A673 (cell line): ENCODE measurements around the gene ANKRD37. TPM values are rescaled to one million over a fixed set of nuclear protein-coding genes. Genes with fewer than 3 reads are reported as not detected.

Source experiments
- BruUV-seq: library from RNA; stranded (reverse); fragments of 400-500 nt; replicated peaks from 2 replicates; lab custom pipeline; 2021; lab: Mats Ljungman, UMichigan
- CTCF ChIA-PET: fragments of 300-600 bp; sonication (Branson Sonifier 250); formaldehyde crosslinking; loops from one replicate; lab custom pipeline; 2022; ENCODE audit warnings: antibody characterized with exemption; lab: Charles Lee
- POLR2A ChIA-PET: fragments of 300-600 bp; sonication (Branson Sonifier 250); formaldehyde crosslinking; loops from one replicate; lab custom pipeline; 2022; ENCODE audit warnings: antibody characterized with exemption; ENCODE audit not compliant: low non-redundant PET; lab: Charles Lee
- DNase-seq: peaks from one replicate; pipeline ENCODE4 v3.0.0-alpha.2; 2015; ENCODE audit warnings: low spot score
- H3K27ac ChIP-seq: fragments of 200-600 bp; sonication (generic); 2 replicates; pipeline ENCODE4 v1.5.1; 2016; ENCODE audit warnings: mixed run types, low read depth, mild to moderate bottlenecking, mixed read lengths, antibody characterized with exemption, low read length; ENCODE audit not compliant: poor library complexity, severe bottlenecking
- H3K27me3 ChIP-seq: fragments of 200-600 bp; sonication (generic); replicated peaks from 2 replicates; pipeline ENCODE4 v1.6.1; 2017; ENCODE audit warnings: mixed run types, low read depth, mild to moderate bottlenecking, mixed read lengths, antibody characterized with exemption, low read length; ENCODE audit not compliant: insufficient read depth, poor library complexity
- H3K36me3 ChIP-seq: fragments of 200-600 bp; sonication (generic); 2 replicates; pipeline ENCODE4 v1.6.1; 2016; ENCODE audit warnings: mixed run types, mild to moderate bottlenecking, mixed read lengths, antibody characterized with exemption, low read length; ENCODE audit not compliant: insufficient read depth, poor library complexity, severe bottlenecking
- H3K4me1 ChIP-seq: fragments of 200-600 bp; sonication (generic); 2 replicates; pipeline ENCODE4 v1.6.1; 2017; ENCODE audit warnings: mixed run types, mild to moderate bottlenecking, mixed read lengths, antibody characterized with exemption, low read length; ENCODE audit not compliant: insufficient read depth, poor library complexity, severe bottlenecking
- H3K4me3 ChIP-seq: fragments of 200-600 bp; sonication (generic); 2 replicates; pipeline ENCODE4 v1.5.1; 2016; ENCODE audit warnings: low read depth, mixed run types, mild to moderate bottlenecking, mixed read lengths, low read length; ENCODE audit not compliant: poor library complexity, severe bottlenecking
- H3K9me3 ChIP-seq: fragments of 200-600 bp; sonication (generic); 2 replicates; pipeline ENCODE4 v1.6.1; 2016; ENCODE audit warnings: mixed run types, low read depth, mild to moderate bottlenecking, mixed read lengths, antibody characterized with exemption, low read length; ENCODE audit not compliant: poor library complexity, severe bottlenecking
- CTCF ChIP-seq: fragments of 300-800, 200-600 bp; sonication (generic); conservative IDR thresholded peaks from 2 replicates; pipeline ENCODE4 v1.5.1; 2017; ENCODE audit warnings: low read depth, mild to moderate bottlenecking, antibody characterized with exemption, low read length, moderate library complexity, mixed read lengths
- EZH2 ChIP-seq: fragments of 200-600 bp; sonication (generic); IDR thresholded peaks from 2 replicates; pipeline ENCODE4 v1.6.1; 2017; ENCODE audit warnings: borderline replicate concordance, low read depth, mild to moderate bottlenecking, mixed read lengths, antibody characterized with exemption, low read length; ENCODE audit not compliant: poor library complexity, severe bottlenecking
- intact Hi-C: fragments of 100-400 bp; cut with micrococcal nuclease; formaldehyde crosslinking; loops from one replicate; pipeline ENCODE4 v1.10.0; 2022; ENCODE audit not compliant: unreplicated experiment
- total RNA-seq: library from RNA; stranded (reverse); gene quantifications from 2 replicates; pipeline ENCODE4 v1.2.3, GENCODE V29; 2021

ANKRD37 gene
- total RNA-seq, 1 experiment from 2014 or later = not detected

- Histone ChIP-seq H3K4me1 (peaks cover 18% of the 10 kb centered on the region), H3K27me3 (no peaks in the 10 kb centered on the region), H3K36me3 (no peaks in the 10 kb centered on the region), H3K27ac (peak within 1 kb of the TSS; percentile 93), H3K9me3 (no peaks in the 10 kb centered on the region), H3K4me3 (peak within 1 kb of the TSS; percentile 62)
- no peak for DNase-seq
- TF ChIP-seq CTCF = no peak
- no peak for TF ChIP-seq EZH2
- intact Hi-C loops = loop anchor here (5.0 kb wide), 1 partner anchor 188 kb away; the partner anchor contains the start of gene SNX25
- CTCF ChIA-PET = no interaction called here
- POLR2A ChIA-PET = interaction anchor here (0.9 kb wide), 1 partner anchor 44 kb away, joined by 3 read pairs; no protein-coding TSS in a partner anchor
- no TSS peak for BruUV-seq
These were observed 1.2 kb upstream of the ANKRD37 start, which contains the start of gene LRP2BP for GRCh38 chr4:185395238-185395955. Gene LRP2BP (minus strand): TSS chr4:185395924. CDS start chr4:185378186, 17,738 bp downstream.

GRCh38 chr4:185395956-185396723, 501 bp upstream of the ANKRD37 start:
- Histone ChIP-seq H3K4me1 (peaks cover 18% of the 10 kb centered on the region), H3K27ac (peak overlapping the region; percentile 93), H3K9me3 (no peaks in the 10 kb centered on the region), H3K27me3 (no peaks in the 10 kb centered on the region), H3K4me3 (peak overlapping the region; percentile 62), H3K36me3 (no peaks in the 10 kb centered on the region)
- DNase-seq = peak; percentile 97
- ChIA-PET CTCF (no interaction called here), POLR2A (interaction anchor here (0.9 kb wide), 1 partner anchor 45 kb away, joined by 3 read pairs; no protein-coding TSS in a partner anchor)
- intact Hi-C loops = loop anchor here (5.0 kb wide), 1 partner anchor 189 kb away; the partner anchor contains the start of gene SNX25
- TF ChIP-seq CTCF = no peak
- no peak for TF ChIP-seq EZH2
- no TSS peak for BruUV-seq

- ChIA-PET CTCF (no interaction called here), POLR2A (no interaction called here)
- Histone ChIP-seq H3K27ac (no peak overlapping the region), H3K36me3 (peaks cover 6% of the 10 kb centered on the region), H3K4me1 (peaks cover 18% of the 10 kb centered on the region), H3K27me3 (no peaks in the 10 kb centered on the region), H3K9me3 (no peaks in the 10 kb centered on the region), H3K4me3 (no peak overlapping the region)
- no peak for TF ChIP-seq EZH2
- TF ChIP-seq CTCF = no peak
- intact Hi-C loops = loop anchor here (5.0 kb wide), 1 partner anchor 191 kb away; the partner anchor contains the start of gene SNX25
- no peak for DNase-seq
- no TSS peak for BruUV-seq
These were observed 2.0 kb downstream of the ANKRD37 start for GRCh38 chr4:185398618-185399017.
